Measurements from ENCODE around the gene ADRM1. TPM values are rescaled to one million over a fixed set of nuclear protein-coding genes. Genes with fewer than 3 reads are reported as not detected.
A peak's percentile ranks its signal among the peaks of the same experiment; 100 is the strongest.

ADRM1 gene
- total and polyA plus RNA-seq, 2 experiments from 2014 or later: 206 to 243 TPM

GRCh38 chr20:62305765-62306413, 3.1 kb downstream of the ADRM1 start:
- H3K4me1 ChIP-seq (ENCODE audit: insufficient read depth): peaks cover 14% of the 10 kb centered on the region; the same call in 1 of the 2 replicates
- H3K27me3 ChIP-seq (ENCODE audit: insufficient read depth): no peaks in the 10 kb centered on the region
- peaks cover 19% of the 10 kb centered on the region for H3K4me1 Mint-ChIP-seq
- H3K4me3 ChIP-seq: no peak overlapping the region
- H2AFZ ChIP-seq: no peak overlapping the region
- H3K4me2 ChIP-seq: no peak overlapping the region
- TF ChIP-seq STAT1 (IDR thresholded peaks at IDR 0.05; ENCODE audit: unreplicated experiment) (no peak), ZNF462 (CRISPR knock-in tag; IDR thresholded peaks at IDR 0.05) (no peak), CREB1 (CRISPR knock-in tag; IDR thresholded peaks at IDR 0.05; ENCODE audit: low read depth) (no peak), POLR2AphosphoS5 (IDR thresholded peaks at IDR 0.05; ENCODE audit: low read depth) (no peak), JUNB (IDR thresholded peaks at IDR 0.05; ENCODE audit: unreplicated experiment) (no peak), ZNF114 (CRISPR knock-in tag; IDR thresholded peaks at IDR 0.05) (no peak), NANOG (IDR thresholded peaks at IDR 0.05; ENCODE audit: borderline replicate concordance) (no peak), EZH2phosphoT487 (IDR thresholded peaks at IDR 0.05; ENCODE audit: unreplicated experiment) (no peak), ZNF331 (CRISPR knock-in tag; IDR thresholded peaks at IDR 0.05; ENCODE audit: low read depth) (no peak), EZH2 (IDR thresholded peaks at IDR 0.05; ENCODE audit: low read depth, unreplicated experiment) (no peak), REST (IDR thresholded peaks at IDR 0.05; ENCODE audit: unreplicated experiment) (no peak)
- TF ChIP-seq, protein P1, sequence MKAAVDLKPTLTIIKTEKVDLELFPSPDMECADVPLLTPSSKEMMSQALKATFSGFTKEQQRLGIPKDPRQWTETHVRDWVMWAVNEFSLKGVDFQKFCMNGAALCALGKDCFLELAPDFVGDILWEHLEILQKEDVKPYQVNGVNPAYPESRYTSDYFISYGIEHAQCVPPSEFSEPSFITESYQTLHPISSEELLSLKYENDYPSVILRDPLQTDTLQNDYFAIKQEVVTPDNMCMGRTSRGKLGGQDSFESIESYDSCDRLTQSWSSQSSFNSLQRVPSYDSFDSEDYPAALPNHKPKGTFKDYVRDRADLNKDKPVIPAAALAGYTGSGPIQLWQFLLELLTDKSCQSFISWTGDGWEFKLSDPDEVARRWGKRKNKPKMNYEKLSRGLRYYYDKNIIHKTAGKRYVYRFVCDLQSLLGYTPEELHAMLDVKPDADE (IDR thresholded peaks at IDR 0.05): no peak
- TF ChIP-seq, protein P2, sequence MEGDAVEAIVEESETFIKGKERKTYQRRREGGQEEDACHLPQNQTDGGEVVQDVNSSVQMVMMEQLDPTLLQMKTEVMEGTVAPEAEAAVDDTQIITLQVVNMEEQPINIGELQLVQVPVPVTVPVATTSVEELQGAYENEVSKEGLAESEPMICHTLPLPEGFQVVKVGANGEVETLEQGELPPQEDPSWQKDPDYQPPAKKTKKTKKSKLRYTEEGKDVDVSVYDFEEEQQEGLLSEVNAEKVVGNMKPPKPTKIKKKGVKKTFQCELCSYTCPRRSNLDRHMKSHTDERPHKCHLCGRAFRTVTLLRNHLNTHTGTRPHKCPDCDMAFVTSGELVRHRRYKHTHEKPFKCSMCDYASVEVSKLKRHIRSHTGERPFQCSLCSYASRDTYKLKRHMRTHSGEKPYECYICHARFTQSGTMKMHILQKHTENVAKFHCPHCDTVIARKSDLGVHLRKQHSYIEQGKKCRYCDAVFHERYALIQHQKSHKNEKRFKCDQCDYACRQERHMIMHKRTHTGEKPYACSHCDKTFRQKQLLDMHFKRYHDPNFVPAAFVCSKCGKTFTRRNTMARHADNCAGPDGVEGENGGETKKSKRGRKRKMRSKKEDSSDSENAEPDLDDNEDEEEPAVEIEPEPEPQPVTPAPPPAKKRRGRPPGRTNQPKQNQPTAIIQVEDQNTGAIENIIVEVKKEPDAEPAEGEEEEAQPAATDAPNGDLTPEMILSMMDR (conservative IDR thresholded peaks at IDR 0.05; ENCODE audit: low read depth in 2 of 2): no peak
- H4K20me1 ChIP-seq (replicated peaks; ENCODE audit: insufficient read depth): peaks cover 16% of the 10 kb centered on the region
- ATAC-seq (no peak), DNase-seq (ENCODE audit: low spot score) (no peak)
- no peaks in the 10 kb centered on the region for H3K9me2 ChIP-seq (ENCODE audit: insufficient read depth)
- H3K36me3 ChIP-seq (ENCODE audit: insufficient read depth): peaks cover 21% of the 10 kb centered on the region; the same call in 1 of the 2 replicates
- H3K4me3 Mint-ChIP-seq: peak overlapping the region; percentile 54
- H3K36me3 Mint-ChIP-seq (ENCODE audit: low read depth): peaks cover 57% of the 10 kb centered on the region
- H3K79me2 ChIP-seq (replicated peaks; ENCODE audit: insufficient read depth): peaks cover 32% of the 10 kb centered on the region
- H3K9me3 Mint-ChIP-seq: peaks cover 6% of the 10 kb centered on the region; the same call in 2 of the 3 replicates
- H3K27ac ChIP-seq (ENCODE audit: low read depth): peak overlapping the region; percentile 84
- peaks cover 58% of the 10 kb centered on the region for H3F3A ChIP-seq (replicated peaks; ENCODE audit: low read depth)
- H3K27ac Mint-ChIP-seq: peak overlapping the region; percentile 67
- peaks cover 23% of the 10 kb centered on the region for H3K27me3 Mint-ChIP-seq (ENCODE audit: insufficient read depth, low read depth, poor library complexity)

Data from GM23338 (cell line).